PC-3 (cell line): Measurements from ENCODE around the gene INSL3. TPM values are rescaled to one million over a fixed set of nuclear protein-coding genes. Genes with fewer than 3 reads are reported as not detected.
A peak's percentile ranks its signal among the peaks of the same experiment; 100 is the strongest.

Experiments
- ATAC-seq: fragments of 200-7000 bp; cut with Tn5 transposase; 2 replicates; pipeline ENCODE4 v1.9.1; 2020; ENCODE audit warnings: mild to moderate bottlenecking, moderate library complexity
- BruUV-seq: library from RNA; stranded (reverse); fragments of 400-500 nt; replicated peaks from 2 replicates; lab custom pipeline; 2021; lab: Mats Ljungman, UMichigan
- CTCF ChIA-PET: fragments of 300-600 bp; sonication (Branson Sonifier 250); formaldehyde crosslinking; loops from one replicate; lab custom pipeline; 2022; ENCODE audit warnings: antibody characterized with exemption; lab: Charles Lee
- POLR2A ChIA-PET: fragments of 300-600 bp; sonication (Branson Sonifier 250); formaldehyde crosslinking; loops from one replicate; lab custom pipeline; 2022; ENCODE audit warnings: antibody characterized with exemption; ENCODE audit not compliant: unreplicated experiment; lab: Charles Lee
- DNase-seq: peaks from one replicate; pipeline ENCODE4 v3.0.0-alpha.2; 2015
- H2AFZ ChIP-seq: fragments of 300-600 bp; sonication (generic); 2 replicates; pipeline ENCODE4 v1.6.0; 2016; ENCODE audit warnings: antibody characterized with exemption, low read length
- H3F3A ChIP-seq: fragments of 300-600 bp; sonication (generic); one replicate; pipeline ENCODE4 v1.6.0; 2017; ENCODE audit warnings: antibody characterized with exemption, low read length, control low read depth, mild to moderate bottlenecking; ENCODE audit not compliant: unreplicated experiment
- H3K27ac ChIP-seq: fragments of 300-600 bp; sonication (generic); 2 replicates; pipeline ENCODE4 v1.5.1; 2016; ENCODE audit warnings: mild to moderate bottlenecking, low read length
- H3K27me3 ChIP-seq: fragments of 300-600 bp; sonication (generic); 2 replicates; pipeline ENCODE4 v1.6.1; 2016; ENCODE audit warnings: low read length, mixed read lengths
- H3K36me3 ChIP-seq: fragments of 300-600 bp; sonication (generic); 2 replicates; pipeline ENCODE4 v1.6.1; 2016; ENCODE audit warnings: low read depth, mixed run types, low read length, mixed read lengths
- H3K4me1 ChIP-seq: fragments of 300-600 bp; sonication (generic); 2 replicates; pipeline ENCODE4 v1.5.1; 2016; ENCODE audit warnings: low read length; ENCODE audit not compliant: insufficient read depth
- H3K4me2 ChIP-seq: fragments of 300-600 bp; sonication (generic); 2 replicates; pipeline ENCODE4 v1.6.0; 2016; ENCODE audit warnings: low read length
- H3K4me3 ChIP-seq: fragments of 300-600 bp; sonication (generic); 2 replicates; pipeline ENCODE4 v1.5.1; 2016; ENCODE audit warnings: mild to moderate bottlenecking, low read length, mixed read lengths
- H3K79me2 ChIP-seq: fragments of 300-600 bp; sonication (generic); 2 replicates; pipeline ENCODE4 v1.6.1; 2017; ENCODE audit warnings: low read length, mixed read lengths
- H3K9ac ChIP-seq: fragments of 300-600 bp; sonication (generic); 2 replicates; pipeline ENCODE4 v1.6.0; 2016; ENCODE audit warnings: mild to moderate bottlenecking, low read length
- H3K9me2 ChIP-seq: fragments of 300-600 bp; sonication (generic); replicated peaks from 2 replicates; pipeline ENCODE4 v1.6.1; 2016; ENCODE audit warnings: mixed run types, low read length, mixed read lengths
- H3K9me3 ChIP-seq: fragments of 300-600 bp; sonication (generic); 2 replicates; pipeline ENCODE4 v1.6.1; 2016; ENCODE audit warnings: low read length, mixed read lengths
- H4K20me1 ChIP-seq: fragments of 300-600 bp; sonication (generic); 2 replicates; pipeline ENCODE4 v1.6.1; 2016; ENCODE audit warnings: low read length, mixed read lengths
- CTCF ChIP-seq: fragments of 300-600 bp; sonication (generic); conservative IDR thresholded peaks from 2 replicates; pipeline ENCODE4 v1.5.1; 2017; ENCODE audit warnings: antibody characterized with exemption, low read depth, mild to moderate bottlenecking, low read length
- EZH2 ChIP-seq: fragments of 300-600 bp; sonication (generic); IDR thresholded peaks from one replicate; pipeline ENCODE4 v1.6.1; 2017; ENCODE audit warnings: antibody characterized with exemption, mild to moderate bottlenecking, low read length; ENCODE audit not compliant: unreplicated experiment
- EZH2phosphoT487 ChIP-seq: fragments of 300-600 bp; sonication (generic); IDR thresholded peaks from 2 replicates; pipeline ENCODE4 v1.6.1; 2018; ENCODE audit warnings: mild to moderate bottlenecking, antibody characterized with exemption, low read length, borderline replicate concordance
- intact Hi-C: fragments of 100-400 bp; cut with micrococcal nuclease; formaldehyde crosslinking; loops from 2 replicates; pipeline ENCODE4 v1.9.0; 2023
- total RNA-seq: library from RNA; depleted of rRNA; stranded (reverse); fragments of >200 nt; gene quantifications from 2 replicates; pipeline ENCODE4 v1.2.3, GENCODE V29; 2014

Gene INSL3
- total RNA-seq, 1 experiment from 2014 or later = not detected

- peak overlapping the region; percentile 99 for H3K27ac ChIP-seq
- no peak overlapping the region for H2AFZ ChIP-seq
- CTCF ChIA-PET = no interaction called here
Observed at GRCh38 chr19:17796838-17797423, 24.4 kb downstream of the INSL3 start.

GRCh38 chr19:17796013-17796837 lies 25.1 kb downstream of the INSL3 start:
- Histone ChIP-seq H3K9me3 (no peaks in the 10 kb centered on the region), H3K4me1 (peaks cover 49% of the 10 kb centered on the region), H3K4me2 (peak overlapping the region; percentile 90), H3K36me3 (0 out of 2 replicates have a peak, but pooled peaks cover 2% of the 10 kb centered on the region), H3K27ac (peak overlapping the region; percentile 99), H3K4me3 (peak overlapping the region; percentile 84), H3K9me2 (no peaks in the 10 kb centered on the region), H3F3A (peaks cover 6% of the 10 kb centered on the region), H3K27me3 (no peaks in the 10 kb centered on the region), H3K9ac (peak overlapping the region; percentile 95), H2AFZ (no peak overlapping the region), H3K79me2 (peaks cover 59% of the 10 kb centered on the region), H4K20me1 (no peaks in the 10 kb centered on the region)
- ChIA-PET CTCF (interaction anchor here (1.6 kb wide), 1 partner anchor 63 kb away, joined by 4 read pairs; the partner anchor contains the start of gene RPL18A), POLR2A (interaction anchor here (0.6 kb wide), 1 partner anchor 34 kb away, joined by 3 read pairs; no protein-coding TSS in a partner anchor)
- ATAC-seq (peak; percentile 52), DNase-seq (peak; percentile 91)
- intact Hi-C loops = loop anchor here (2.0 to 5.0 kb wide), 3 partner anchors 17 to 61 kb away; partner anchors contain the start of gene RPL18A
- TF ChIP-seq EZH2 = no peak
- TF ChIP-seq EZH2phosphoT487 = no peak
- no peak for TF ChIP-seq CTCF
- BruUV-seq = no TSS peak

More at GRCh38 chr19:17796838-17797423, 24.4 kb downstream of the INSL3 start:
- Histone ChIP-seq H3K4me1 (peaks cover 42% of the 10 kb centered on the region), H3K9me3 (no peaks in the 10 kb centered on the region), H3K27me3 (no peaks in the 10 kb centered on the region), H3K9me2 (no peaks in the 10 kb centered on the region), H3K4me2 (peak overlapping the region; percentile 90), H4K20me1 (no peaks in the 10 kb centered on the region), H3F3A (peaks cover 6% of the 10 kb centered on the region), H3K79me2 (peaks cover 66% of the 10 kb centered on the region), H3K9ac (peak overlapping the region; percentile 95), H3K36me3 (0 out of 2 replicates have a peak, but pooled peaks cover 2% of the 10 kb centered on the region), H3K4me3 (peak overlapping the region; percentile 84)
- ATAC-seq (peak; percentile 1; the same call in 1 of the 2 replicates), DNase-seq (no peak)
- no peak for TF ChIP-seq EZH2phosphoT487
- TF ChIP-seq EZH2 = no peak
- no peak for TF ChIP-seq CTCF
- intact Hi-C loops = loop anchor here (2.0 to 5.0 kb wide), 3 partner anchors 18 to 60 kb away; partner anchors contain the start of gene RPL18A
- BruUV-seq = TSS peak; percentile 77
- POLR2A ChIA-PET = interaction anchor here (0.6 to 0.7 kb wide), 2 partner anchors 34 to 47 kb away, joined by 3 read pairs; no protein-coding TSS in a partner anchor
